ENCODE measurements around the gene NR6A1. TPM values are rescaled to one million over a fixed set of nuclear protein-coding genes. Genes with fewer than 3 reads are reported as not detected.

Gene NR6A1
- total RNA-seq, 4 donors from 2014 or later: 1.8 to 2.8 (median 2.0) TPM

- Histone ChIP-seq H3K36me3 (no peaks in the 10 kb centered on the region), H3K27me3 (no peaks in the 10 kb centered on the region), H3K9me3 (no peaks in the 10 kb centered on the region), H3K4me3 (no peak overlapping the region), H3K4me1 (peaks cover 0 to 4% (median 2%) of the 10 kb centered on the region in 4 donors), H3K27ac (replicated peaks in 1 of 4) (no peak overlapping the region)
- TF ChIP-seq CTCF (IDR thresholded peaks at IDR 0.05) (no peak), POLR2AphosphoS5 (IDR thresholded peaks at IDR 0.05) (no peak), POLR2A (IDR thresholded peaks at IDR 0.05; ENCODE audit: low read depth) (no peak), EP300 (IDR thresholded peaks at IDR 0.05) (no peak)
- WGBS: 93% methylated on average over 5 of the region's 5 CpGs
- intact Hi-C loops (cut with DNase I): no loop called here
- DNase-seq (ENCODE audit: extremely low spot score): no peak
Measured at GRCh38 chr9:124635285-124635684, 135.8 kb downstream of the NR6A1 start.

- no peak for TF ChIP-seq CTCF (IDR thresholded peaks at IDR 0.05)
- Histone ChIP-seq H3K36me3 (no peaks in the 10 kb centered on the region), H3K27ac (replicated peaks in 1 of 4) (no peak overlapping the region), H3K27me3 (no peaks in the 10 kb centered on the region), H3K9me3 (no peaks in the 10 kb centered on the region), H3K4me3 (no peak overlapping the region), H3K4me1 (peaks cover 0 to 4% (median 0%) of the 10 kb centered on the region in 4 donors)
- WGBS: 22% methylated on average over 5 of the region's 5 CpGs
- intact Hi-C loops (cut with DNase I): no loop called here
- no peak for DNase-seq (ENCODE audit: extremely low spot score)
Measured at GRCh38 chr9:124632077-124632621, 139.0 kb downstream of the NR6A1 start.

GRCh38 chr9:124631326-124631725 is 139.8 kb downstream of the NR6A1 start:
- no peak for TF ChIP-seq EP300 (IDR thresholded peaks at IDR 0.05)
- no peak for TF ChIP-seq CTCF (IDR thresholded peaks at IDR 0.05)
- TF ChIP-seq POLR2A (IDR thresholded peaks at IDR 0.05; ENCODE audit: low read depth): no peak
- TF ChIP-seq POLR2AphosphoS5 (IDR thresholded peaks at IDR 0.05): no peak
- no peaks in the 10 kb centered on the region for H3K27me3 ChIP-seq
- H3K4me1 ChIP-seq: peaks cover 0 to 4% (median 0%) of the 10 kb centered on the region in 4 donors
- no peaks in the 10 kb centered on the region for H3K9me3 ChIP-seq
- H3K36me3 ChIP-seq: no peaks in the 10 kb centered on the region
- H3K27ac ChIP-seq (replicated peaks in 1 of 4): no peak overlapping the region
- no peak for DNase-seq (ENCODE audit: extremely low spot score)
- intact Hi-C loops (cut with DNase I): no loop called here
- no peak overlapping the region for H3K4me3 ChIP-seq

GRCh38 chr9:124629600-124629999 is 141.5 kb downstream of the NR6A1 start:
- Histone ChIP-seq H3K4me3 (no peak overlapping the region), H3K27me3 (no peaks in the 10 kb centered on the region), H3K9me3 (no peaks in the 10 kb centered on the region), H3K4me1 (peaks cover 0 to 4% (median 0%) of the 10 kb centered on the region in 4 donors), H3K27ac (replicated peaks in 1 of 4) (no peak overlapping the region), H3K36me3 (no peaks in the 10 kb centered on the region)
- WGBS: 79% methylated on average over 2 of the region's 2 CpGs
- TF ChIP-seq EP300 (IDR thresholded peaks at IDR 0.05): no peak
- TF ChIP-seq POLR2A (IDR thresholded peaks at IDR 0.05; ENCODE audit: low read depth): no peak
- no peak for TF ChIP-seq POLR2AphosphoS5 (IDR thresholded peaks at IDR 0.05)
- no peak for TF ChIP-seq CTCF (IDR thresholded peaks at IDR 0.05)
- no peak for DNase-seq (ENCODE audit: extremely low spot score)
- intact Hi-C loops (cut with DNase I): no loop called here

- intact Hi-C loops (cut with DNase I): no loop called here
- Histone ChIP-seq H3K27me3 (no peaks in the 10 kb centered on the region), H3K4me3 (no peak overlapping the region), H3K4me1 (peaks cover 0 to 4% (median 0%) of the 10 kb centered on the region in 4 donors), H3K9me3 (no peaks in the 10 kb centered on the region), H3K27ac (replicated peaks in 1 of 4) (no peak overlapping the region), H3K36me3 (no peaks in the 10 kb centered on the region)
- no peak for TF ChIP-seq POLR2A (IDR thresholded peaks at IDR 0.05; ENCODE audit: low read depth)
- TF ChIP-seq EP300 (IDR thresholded peaks at IDR 0.05): no peak
- 97% methylated on average over 11 of the region's 11 CpGs for WGBS
- no peak for DNase-seq (ENCODE audit: extremely low spot score)
Measured at GRCh38 chr9:124628741-124629140, 142.4 kb downstream of the NR6A1 start.

Measured in esophagus muscularis mucosa (tissue), 4 donors.